ENCODE results near the gene MAPK12.
A peak's percentile ranks its signal among the peaks of the same experiment; 100 is the strongest.
"Not testable (repeated sequence)": the region's sequence is repeated elsewhere in the genome, so short reads cannot be mapped to it uniquely, and the experiment has no call there.

MAPK12 gene

DNA sequence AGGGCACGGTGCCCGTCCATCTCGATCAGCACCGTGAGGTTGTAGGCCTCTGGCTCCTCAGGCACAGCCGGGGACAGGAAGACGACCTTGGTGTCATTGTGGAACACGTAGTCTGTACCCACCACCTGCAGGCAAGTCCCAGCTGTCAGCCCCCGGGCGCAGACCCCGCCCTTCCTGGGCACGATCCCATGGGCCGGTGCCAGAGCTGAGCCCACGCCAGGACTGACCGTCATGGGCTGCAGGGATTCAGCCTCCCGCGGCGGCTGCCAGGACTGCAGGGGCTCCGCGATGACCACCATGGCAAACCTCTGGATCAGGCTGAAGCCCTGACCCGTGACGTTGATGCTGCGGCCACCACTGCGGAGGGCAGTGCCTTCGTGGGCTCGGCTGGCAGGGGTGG is 20.5 kb upstream of the MAPK12 start:
- no peak for DNase-seq

DNA sequence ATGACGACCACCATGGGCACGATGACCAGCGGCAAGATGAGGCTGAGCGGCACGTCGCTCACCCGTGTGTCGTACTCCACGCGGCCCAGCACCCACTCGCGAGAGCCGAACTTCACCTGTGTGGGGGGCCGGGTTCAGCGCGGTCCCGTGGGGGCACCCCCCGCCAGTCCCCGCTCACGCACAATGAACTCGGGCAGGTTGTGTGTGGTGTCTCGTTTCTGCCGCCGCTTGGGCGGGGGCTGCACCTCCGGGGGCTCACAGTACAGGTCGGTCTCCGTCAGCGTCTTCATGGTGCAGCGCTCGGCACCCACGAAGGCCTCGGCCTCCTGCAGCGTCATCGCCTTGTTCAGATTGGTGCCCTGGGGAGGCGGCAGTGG is 19.9 kb upstream of the MAPK12 start:
- DNase-seq = no peak

- no peak for DNase-seq
Observed at GRCh38 chr22:50280708-50281383, 19.4 kb upstream of the MAPK12 start.

GRCh38 chr22:50280022-50280707 is 18.7 kb upstream of the MAPK12 start:
- DNase-seq = no peak

- no peak for DNase-seq
Observed at GRCh38 chr22:50278956-50279619, 17.6 kb upstream of the MAPK12 start.

- DNase-seq = no peak
Observed at GRCh38 chr22:50278461-50278860, 17.0 kb upstream of the MAPK12 start.

GRCh38 chr22:50277761-50278160 is 16.3 kb upstream of the MAPK12 start:
- DNase-seq = no peak

DNA sequence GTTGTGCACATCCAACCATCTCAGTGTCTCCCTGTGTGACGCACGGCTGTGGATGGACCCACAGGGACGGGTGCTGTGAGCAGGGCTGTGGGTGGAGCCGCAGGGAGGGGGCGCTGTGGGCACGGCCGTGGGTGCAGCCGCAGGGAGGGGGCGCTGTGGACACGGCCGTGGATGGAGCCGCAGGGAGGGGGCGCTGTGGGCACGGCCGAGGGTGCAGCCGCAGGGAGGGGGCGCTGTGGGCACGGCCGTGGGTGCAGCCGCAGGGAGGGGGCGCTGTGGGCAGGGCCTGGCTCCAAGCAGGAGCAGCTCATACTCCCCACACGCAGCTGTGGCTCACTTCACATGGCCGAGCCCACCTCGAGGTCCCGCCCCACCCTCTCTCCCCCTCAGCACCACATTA is 14.7 kb upstream of the MAPK12 start:
- DNase-seq = peak; percentile 43 to 54

DNA sequence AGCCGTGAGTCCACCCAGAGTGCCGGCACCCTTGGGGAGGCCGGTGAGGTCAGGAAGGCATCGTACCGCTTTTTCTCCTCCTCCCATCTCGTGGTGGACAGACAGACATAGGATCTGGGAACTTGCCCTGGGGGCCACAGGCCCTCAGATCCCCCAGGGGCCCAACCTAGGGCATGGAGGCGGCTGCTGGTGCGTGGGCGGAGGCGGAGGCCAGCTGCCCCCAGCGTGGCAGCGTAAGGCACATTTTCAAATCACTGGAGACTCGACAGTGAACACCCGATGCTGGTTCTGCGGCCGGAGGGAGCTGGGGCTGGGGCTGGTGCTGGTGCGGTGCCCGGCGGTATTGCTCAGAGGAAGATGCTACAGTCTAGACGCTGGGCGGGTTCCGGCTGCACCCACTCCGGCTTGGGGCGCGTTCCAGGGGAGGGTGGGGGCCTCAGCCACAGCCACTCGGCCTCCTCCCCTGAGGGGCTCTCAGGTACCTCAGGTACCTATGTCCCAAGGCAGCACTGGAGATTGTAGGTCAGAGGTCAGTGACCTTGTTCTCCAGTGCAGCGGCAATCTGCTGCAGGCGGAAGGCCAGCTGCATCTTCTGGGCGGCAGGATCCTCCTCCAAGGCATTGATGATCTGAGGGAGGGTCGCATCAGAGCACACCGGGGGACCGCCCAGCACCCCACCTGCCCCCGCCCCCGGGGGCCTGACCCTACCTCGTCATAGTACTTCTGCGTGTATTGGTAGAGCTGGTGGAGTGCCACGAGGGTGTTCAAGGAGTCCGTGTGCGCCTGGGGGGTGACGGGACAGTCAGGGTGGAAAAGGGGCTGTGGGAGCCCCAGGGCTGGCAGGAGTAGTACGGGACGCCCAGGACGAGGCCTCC is 13.9 kb upstream of the MAPK12 start:
- DNase-seq = no peak

DNA sequence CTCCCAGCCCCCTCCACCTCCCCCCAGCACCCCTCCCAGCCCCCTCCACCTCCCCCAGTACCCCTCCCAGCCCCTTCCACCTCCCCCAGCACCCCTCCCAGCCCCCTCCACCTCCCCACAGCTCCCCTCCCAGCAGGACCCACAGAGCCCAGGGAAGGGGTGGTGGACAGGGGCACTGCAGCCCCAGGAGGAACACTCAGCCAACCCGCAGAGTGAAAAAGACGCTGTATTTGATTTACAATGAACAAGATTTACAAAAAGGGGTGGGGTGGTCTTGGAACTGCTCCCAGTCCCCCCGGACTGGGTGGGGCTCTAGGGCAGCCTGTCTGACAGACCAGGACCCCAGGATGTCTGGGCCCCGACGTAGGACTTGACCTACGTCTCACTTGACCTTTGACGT is 13.3 kb upstream of the MAPK12 start:
- no peak for DNase-seq

DNA sequence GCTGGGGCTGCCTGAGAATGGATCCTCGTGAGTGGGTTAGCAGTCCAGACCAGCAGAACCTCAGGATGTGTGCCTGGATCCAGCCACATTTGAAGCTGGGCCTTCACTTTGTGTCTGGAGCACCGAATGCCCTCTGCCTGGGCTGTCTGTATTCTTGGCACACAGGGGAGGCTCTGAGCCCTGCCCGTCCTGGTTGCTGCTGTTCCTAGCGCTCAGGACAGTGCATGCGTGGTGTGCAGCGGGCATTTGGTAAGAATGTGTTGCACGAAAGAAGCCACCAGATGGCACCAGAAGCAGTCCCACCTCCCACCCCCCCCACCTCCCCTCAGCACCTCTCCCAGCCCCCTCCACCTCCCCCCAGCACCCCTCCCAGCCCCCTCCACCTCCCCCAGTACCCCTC is 12.8 kb upstream of the MAPK12 start:
- peak; percentile 41 to 60 for DNase-seq

DNA sequence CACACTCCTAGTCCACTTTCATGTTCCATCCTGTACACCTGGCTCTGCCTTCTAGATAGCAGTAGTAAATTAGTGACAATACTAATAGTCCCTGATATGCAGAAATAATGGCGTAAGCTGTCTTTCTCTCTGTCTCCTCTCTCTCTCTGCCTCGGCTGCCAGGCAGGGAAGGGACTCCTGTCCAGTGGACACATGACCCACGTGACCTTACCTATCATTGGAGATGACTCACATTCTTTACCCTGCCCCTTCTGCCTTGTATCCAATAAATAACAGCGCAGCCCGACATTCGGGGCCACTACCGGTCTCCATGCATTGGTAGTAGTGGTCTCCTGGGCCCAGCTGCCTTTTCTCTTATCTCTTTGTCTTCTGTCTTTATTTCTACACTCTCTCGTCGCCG is 12.3 kb upstream of the MAPK12 start:
- DNase-seq = not testable (repeated sequence)

DNA sequence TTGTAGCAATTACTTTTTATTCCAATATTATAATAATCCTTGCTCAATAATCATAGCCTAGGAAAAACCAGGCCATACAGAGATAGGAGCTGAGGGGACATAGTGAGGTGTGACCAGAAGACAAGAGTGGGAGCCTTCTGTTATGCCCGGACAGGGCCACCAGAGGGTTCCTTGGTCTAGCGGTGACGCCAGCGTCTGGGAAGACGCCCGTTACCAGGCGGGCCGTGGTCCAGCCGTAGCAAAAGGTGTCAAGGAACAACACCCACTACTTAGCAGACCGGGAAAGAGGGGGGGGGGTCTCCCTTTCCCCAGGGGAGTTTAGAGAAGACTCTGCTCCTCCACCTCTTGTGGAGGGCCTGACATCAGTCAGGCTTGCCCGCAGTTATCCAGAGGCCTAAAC is 11.9 kb upstream of the MAPK12 start:
- DNase-seq = not testable (repeated sequence)

GRCh38 chr22:50272044-50272802 is 10.7 kb upstream of the MAPK12 start:
- DNase-seq = no peak

GRCh38 chr22:50271519-50271970 is 10.1 kb upstream of the MAPK12 start:
- peak; percentile 66 to 72 for DNase-seq

- DNase-seq = peak; percentile 75
Observed at GRCh38 chr22:50270666-50271394, 9.3 kb upstream of the MAPK12 start.

- peak; percentile 75 to 78 for DNase-seq
Observed at GRCh38 chr22:50269970-50270665, 8.6 kb upstream of the MAPK12 start, which contains the start of gene MAPK11. Gene MAPK11, minus strand, starts transcription at chr22:50270380. Its CDS starts 88 bp downstream, at chr22:50270292.

DNA sequence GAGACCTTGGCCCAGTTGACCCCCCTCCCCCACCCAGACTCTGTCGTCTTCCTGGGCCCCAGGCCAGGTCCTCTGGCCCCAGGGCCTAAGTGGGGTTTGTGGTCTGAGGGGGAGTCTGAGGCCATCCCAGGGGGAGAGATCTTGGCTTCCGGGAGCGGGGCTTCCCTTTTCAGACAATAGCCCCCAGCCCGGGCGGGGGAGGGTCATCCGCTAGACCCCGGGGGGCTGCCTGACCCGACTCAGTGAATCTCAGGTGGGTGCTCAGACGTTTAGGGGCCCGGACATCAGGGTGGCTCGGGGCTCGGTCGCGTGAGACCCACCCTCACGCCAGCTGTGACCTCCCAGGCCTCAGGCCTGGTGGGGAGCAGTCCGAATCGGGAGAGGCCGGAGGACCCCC is 8.1 kb upstream of the MAPK12 start:
- no peak for DNase-seq

- no peak for DNase-seq
Observed at GRCh38 chr22:50268655-50269113, 7.2 kb upstream of the MAPK12 start.

- peak; percentile 61 to 65 for DNase-seq
Observed at GRCh38 chr22:50267591-50268390, 6.3 kb upstream of the MAPK12 start.
